Nephron (organoid): ENCODE results near the gene SNORC.

Source experiments
- H3K27ac Mint-ChIP-seq, 3 experiments: 2 replicates each; pipeline ENCODE4 v1.8.0; 2020; ENCODE audit warnings: mixed read lengths in 3 of 3, mild to moderate bottlenecking in 2 of 3, moderate library complexity in 1 of 3
- H3K27me3 Mint-ChIP-seq: 2 replicates; pipeline ENCODE4 v1.8.0; 2021; ENCODE audit warnings: low read depth, mild to moderate bottlenecking, moderate library complexity, mixed read lengths
- H3K36me3 Mint-ChIP-seq: 2 replicates; pipeline ENCODE4 v1.8.0; 2020; ENCODE audit warnings: low read depth, mixed read lengths
- H3K4me1 Mint-ChIP-seq: 2 replicates; pipeline ENCODE4 v1.8.0; 2020; ENCODE audit warnings: mixed read lengths
- H3K4me3 Mint-ChIP-seq, 3 experiments: 2 replicates each; pipeline ENCODE4 v1.8.0; 2020; ENCODE audit warnings: mild to moderate bottlenecking in 3 of 3, mixed read lengths in 3 of 3, moderate library complexity in 2 of 3
- H3K9me3 Mint-ChIP-seq: 2 replicates; pipeline ENCODE4 v1.8.0; 2020; ENCODE audit warnings: mixed read lengths
- CTCF ChIP-seq, 3 experiments: fragments of 200-600 bp; sonication (generic); IDR thresholded peaks; one replicate each; pipeline ENCODE4 v1.5.0; 2021; ENCODE audit warnings: antibody characterized with exemption in 3 of 3; ENCODE audit not compliant: unreplicated experiment in 3 of 3

Gene SNORC

GRCh38 chr2:232882085-232882484 is 12.0 kb downstream of the SNORC start:
- no peaks in the 10 kb centered on the region for H3K4me1 Mint-ChIP-seq
- no peak for TF ChIP-seq CTCF (IDR thresholded peaks at IDR 0.05; ENCODE audit: unreplicated experiment in 3 of 3)
- H3K36me3 Mint-ChIP-seq = no peaks in the 10 kb centered on the region
- H3K27ac Mint-ChIP-seq = no peak overlapping the region
- no peaks in the 10 kb centered on the region for H3K9me3 Mint-ChIP-seq
- peaks cover 22% of the 10 kb centered on the region for H3K27me3 Mint-ChIP-seq
- H3K4me3 Mint-ChIP-seq = no peak overlapping the region

- Mint-ChIP-seq H3K36me3 (no peaks in the 10 kb centered on the region), H3K4me3 (no peak overlapping the region), H3K9me3 (no peaks in the 10 kb centered on the region), H3K27ac (no peak overlapping the region), H3K4me1 (no peaks in the 10 kb centered on the region), H3K27me3 (peaks cover 22% of the 10 kb centered on the region)
- no peak for TF ChIP-seq CTCF (IDR thresholded peaks at IDR 0.05; ENCODE audit: unreplicated experiment in 3 of 3)
These were observed 12.5 kb downstream of the SNORC start for GRCh38 chr2:232882505-232883115.

GRCh38 chr2:232883116-232883721 is 13.2 kb downstream of the SNORC start:
- Mint-ChIP-seq H3K9me3 (no peaks in the 10 kb centered on the region), H3K4me3 (no peak overlapping the region), H3K36me3 (no peaks in the 10 kb centered on the region), H3K4me1 (no peaks in the 10 kb centered on the region), H3K27ac (no peak overlapping the region), H3K27me3 (peaks cover 17% of the 10 kb centered on the region)
- TF ChIP-seq CTCF (IDR thresholded peaks at IDR 0.05; ENCODE audit: unreplicated experiment in 3 of 3) = no peak

- TF ChIP-seq CTCF (IDR thresholded peaks at IDR 0.05; ENCODE audit: unreplicated experiment in 3 of 3) = no peak
- Mint-ChIP-seq H3K9me3 (no peaks in the 10 kb centered on the region), H3K27ac (no peak overlapping the region), H3K36me3 (no peaks in the 10 kb centered on the region), H3K4me3 (no peak overlapping the region), H3K27me3 (peaks cover 12% of the 10 kb centered on the region), H3K4me1 (no peaks in the 10 kb centered on the region)
These were observed 13.9 kb downstream of the SNORC start for GRCh38 chr2:232884001-232884421.

- Mint-ChIP-seq H3K4me3 (no peak overlapping the region), H3K27me3 (peaks cover 12% of the 10 kb centered on the region), H3K9me3 (no peaks in the 10 kb centered on the region), H3K27ac (no peak overlapping the region), H3K4me1 (no peaks in the 10 kb centered on the region), H3K36me3 (no peaks in the 10 kb centered on the region)
- no peak for TF ChIP-seq CTCF (IDR thresholded peaks at IDR 0.05; ENCODE audit: unreplicated experiment in 3 of 3)
These were observed 14.6 kb downstream of the SNORC start for GRCh38 chr2:232884549-232885263.
